ENCODE results near the gene CCDC69. TPM values are rescaled to one million over a fixed set of nuclear protein-coding genes. Genes with fewer than 3 reads are reported as not detected.
A peak's percentile ranks its signal among the peaks of the same experiment; 100 is the strongest.
"Not testable (repeated sequence)": the region's sequence is repeated elsewhere in the genome, so short reads cannot be mapped to it uniquely, and the experiment has no call there.

CCDC69 gene
- total and polyA plus RNA-seq, 8 donors: 6.8 to 66.4 (median 9.8) TPM

- Histone ChIP-seq H3K9me3 (no peaks in the 10 kb centered on the region), H3K27me3 (no peaks in the 10 kb centered on the region)
- peak in 1 of 4 donors; percentile 39 for DNase-seq
Observed at GRCh38 chr5:151257731-151258181, 33.9 kb upstream of the CCDC69 start.

GRCh38 chr5:151255621-151256286, 31.9 kb upstream of the CCDC69 start:
- intact Hi-C loops (cut with DNase I): no loop called here
- no peaks in the 10 kb centered on the region for H3K9me3 ChIP-seq
- H3K4me1 ChIP-seq: peaks cover 5 to 61% of the 10 kb centered on the region in 2 donors
- H3K27ac ChIP-seq: peak overlapping the region in 1 of 2 donors; percentile 8
- DNase-seq (no peak), ATAC-seq (no peak)
- peaks cover 0 to 8% of the 10 kb centered on the region in 2 donors for H3K36me3 ChIP-seq
- no peaks in the 10 kb centered on the region for H3K27me3 ChIP-seq
- no peak for TF ChIP-seq CTCF (IDR thresholded peaks at IDR 0.05)
- H3K4me3 ChIP-seq: no peak overlapping the region

More at GRCh38 chr5:151257731-151258181, 33.9 kb upstream of the CCDC69 start:
- Histone ChIP-seq H3K4me1 (peaks cover 5 to 52% of the 10 kb centered on the region in 2 donors), H3K36me3 (peaks cover 0 to 21% of the 10 kb centered on the region in 2 donors), H3K4me3 (no peak overlapping the region), H3K27ac (peak overlapping the region in 1 of 2 donors; percentile 10)
- ATAC-seq: no peak
- intact Hi-C loops (cut with DNase I): no loop called here
- TF ChIP-seq CTCF (IDR thresholded peaks at IDR 0.05): no peak

- H3K27me3 ChIP-seq; H3K27ac ChIP-seq; H3K36me3 ChIP-seq; DNase-seq; H3K9me3 ChIP-seq; ATAC-seq; intact Hi-C loops (cut with DNase I): not testable (repeated sequence)
- peaks cover 5 to 61% of the 10 kb centered on the region in 2 donors for H3K4me1 ChIP-seq
- peak overlapping the region in 1 of 2 donors; percentile 74 for H3K4me3 ChIP-seq
Observed at GRCh38 chr5:151254990-151255389, 31.1 kb upstream of the CCDC69 start.

GRCh38 chr5:151254556-151254955, 30.7 kb upstream of the CCDC69 start:
- Histone ChIP-seq H3K27ac (no peak overlapping the region), H3K4me3 (peak overlapping the region in 1 of 2 donors; percentile 74), H3K9me3 (no peaks in the 10 kb centered on the region), H3K27me3 (no peaks in the 10 kb centered on the region), H3K36me3 (no peaks in the 10 kb centered on the region), H3K4me1 (peaks cover 5 to 61% of the 10 kb centered on the region in 2 donors)
- TF ChIP-seq CTCF (IDR thresholded peaks at IDR 0.05): no peak
- no peak for ATAC-seq
- intact Hi-C loops (cut with DNase I): no loop called here
- DNase-seq: no peak

- Histone ChIP-seq H3K4me1 (peaks cover 5 to 61% of the 10 kb centered on the region in 2 donors), H3K27ac (peak overlapping the region; percentile 63 to 86), H3K27me3 (no peaks in the 10 kb centered on the region), H3K4me3 (peak overlapping the region; percentile 63 to 74), H3K9me3 (no peaks in the 10 kb centered on the region), H3K36me3 (no peaks in the 10 kb centered on the region)
- TF ChIP-seq CTCF (IDR thresholded peaks at IDR 0.05): no peak
- no peak for DNase-seq
- intact Hi-C loops (cut with DNase I): no loop called here
- ATAC-seq: peak; percentile 1
Observed at GRCh38 chr5:151253605-151253950, 29.7 kb upstream of the CCDC69 start.

Measured in left lung (tissue), 10 donors.